Endothelial cell of umbilical vein (primary cell): ENCODE results near the gene CCDC60.

Source experiments
- CTCF ChIP-seq, 2 donors: IDR thresholded peaks; 1 replicate in 1 of 2; 2 replicates in 1 of 2; pipeline ENCODE4 v1.5.1; 2011; ENCODE audit warnings: low read length in 2 of 2, mild to moderate bottlenecking in 2 of 2, moderate library complexity in 2 of 2, control low read depth in 1 of 2, inconsistent platforms in 1 of 2, low read depth in 1 of 2; ENCODE audit not compliant: insufficient read depth in 1 of 2; ENCODE audit errors: extremely low read depth in 1 of 2
- EZH2 ChIP-seq: IDR thresholded peaks from 2 replicates; pipeline ENCODE4 v1.6.1; 2012; ENCODE audit warnings: borderline replicate concordance, low read depth, mild to moderate bottlenecking, moderate library complexity, low read length, inconsistent platforms; ENCODE audit not compliant: severe bottlenecking
- JUN ChIP-seq: IDR thresholded peaks from 2 replicates; pipeline ENCODE4 v1.6.1; 2011; ENCODE audit warnings: borderline replicate concordance, low read depth; ENCODE audit not compliant: insufficient read length, insufficient read depth
- MAX ChIP-seq: IDR thresholded peaks from 2 replicates; pipeline ENCODE4 v1.6.1; 2011; ENCODE audit not compliant: insufficient read depth, insufficient read length
- POLR2A ChIP-seq: IDR thresholded peaks from 2 replicates; pipeline ENCODE4 v1.6.1; 2012; ENCODE audit warnings: low read depth, mild to moderate bottlenecking, control low read depth, low read length
- POLR2AphosphoS5 ChIP-seq: IDR thresholded peaks from 2 replicates; pipeline ENCODE4 v1.6.1; 2012; ENCODE audit warnings: low read depth, mild to moderate bottlenecking, control low read depth, low read length, moderate library complexity; ENCODE audit not compliant: insufficient read depth

DNA sequence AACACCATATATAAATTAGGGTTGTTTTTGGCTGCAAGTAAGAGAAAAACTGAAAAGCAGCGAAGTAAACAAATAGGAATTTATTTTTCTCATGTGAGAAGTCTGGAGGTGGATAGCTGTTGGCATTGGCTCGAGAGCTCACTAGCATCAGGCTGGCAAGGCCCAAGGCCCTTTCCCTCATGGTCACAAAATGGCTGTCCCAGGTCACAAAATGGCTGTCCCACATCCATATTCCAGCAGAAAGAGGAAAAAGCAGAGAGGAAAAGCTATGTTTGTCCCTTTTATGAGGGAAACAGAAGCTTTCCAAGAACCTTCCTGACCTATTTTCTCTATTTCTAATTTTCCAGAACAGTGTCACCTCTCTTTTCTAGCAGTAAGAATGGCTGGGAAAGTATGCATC, 7.5 kb downstream of the CCDC60 start:
- TF ChIP-seq POLR2AphosphoS5 (no peak), CTCF (IDR thresholded peaks at IDR 0.05; ENCODE audit: extremely low read depth in 1 of 2, insufficient read depth in 1 of 2, low read depth in 1 of 2, low read length in 2 of 2) (no peak), POLR2A (no peak), EZH2 (no peak), JUN (no peak), MAX (no peak)
